OCI-LY7 (cell line): Measurements from ENCODE around the gene CPA3.

ENCODE experiments used
- EZH2phosphoT487 ChIP-seq: fragments of 200-600 bp; sonication (generic); IDR thresholded peaks from 2 replicates; pipeline ENCODE4 v1.6.1; 2018; ENCODE audit warnings: low read depth, borderline replicate concordance, mild to moderate bottlenecking, mixed run types, antibody characterized with exemption, low read length, moderate library complexity, mixed read lengths
- TF ChIP-seq, protein P1 (sequence below): fragments of 200-600 bp; sonication (generic); conservative IDR thresholded peaks from 2 replicates; pipeline ENCODE4 v1.5.1; 2014; ENCODE audit warnings: mild to moderate bottlenecking, antibody characterized with exemption, low read length, moderate library complexity, mixed read lengths

DNA sequence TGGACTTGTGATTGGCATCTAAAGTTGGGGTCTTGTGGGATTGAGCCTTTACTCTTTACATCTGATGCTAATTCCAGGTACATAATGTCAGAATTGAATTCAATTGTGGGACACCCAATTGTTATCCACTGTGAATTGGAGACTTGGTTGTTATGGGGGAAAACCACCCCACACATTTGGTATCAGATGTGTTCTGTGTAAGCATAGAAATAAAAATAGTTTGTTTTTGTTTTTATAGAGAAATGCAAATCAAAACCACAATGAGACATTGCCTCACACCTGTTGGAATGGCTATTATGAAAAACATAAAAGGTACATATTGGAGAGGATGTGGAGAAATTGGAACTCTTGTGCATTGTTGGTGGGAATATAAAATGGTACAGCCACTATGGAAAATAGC is 58.5 kb downstream of the CPA3 start:
- TF ChIP-seq, protein P1, sequence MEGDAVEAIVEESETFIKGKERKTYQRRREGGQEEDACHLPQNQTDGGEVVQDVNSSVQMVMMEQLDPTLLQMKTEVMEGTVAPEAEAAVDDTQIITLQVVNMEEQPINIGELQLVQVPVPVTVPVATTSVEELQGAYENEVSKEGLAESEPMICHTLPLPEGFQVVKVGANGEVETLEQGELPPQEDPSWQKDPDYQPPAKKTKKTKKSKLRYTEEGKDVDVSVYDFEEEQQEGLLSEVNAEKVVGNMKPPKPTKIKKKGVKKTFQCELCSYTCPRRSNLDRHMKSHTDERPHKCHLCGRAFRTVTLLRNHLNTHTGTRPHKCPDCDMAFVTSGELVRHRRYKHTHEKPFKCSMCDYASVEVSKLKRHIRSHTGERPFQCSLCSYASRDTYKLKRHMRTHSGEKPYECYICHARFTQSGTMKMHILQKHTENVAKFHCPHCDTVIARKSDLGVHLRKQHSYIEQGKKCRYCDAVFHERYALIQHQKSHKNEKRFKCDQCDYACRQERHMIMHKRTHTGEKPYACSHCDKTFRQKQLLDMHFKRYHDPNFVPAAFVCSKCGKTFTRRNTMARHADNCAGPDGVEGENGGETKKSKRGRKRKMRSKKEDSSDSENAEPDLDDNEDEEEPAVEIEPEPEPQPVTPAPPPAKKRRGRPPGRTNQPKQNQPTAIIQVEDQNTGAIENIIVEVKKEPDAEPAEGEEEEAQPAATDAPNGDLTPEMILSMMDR = no peak
- TF ChIP-seq EZH2phosphoT487 = no peak
